GM18870 (cell line): ENCODE results near the gene GRM4.

Source experiments
- ATAC-seq: cut with Tn5 transposase; IDR thresholded peaks from one replicate; pipeline ENCODE4 v1.9.1; 2021; ENCODE audit warnings: moderate library complexity; ENCODE audit not compliant: unreplicated experiment

The GRM4 gene

GRCh38 chr6:34157851-34158250, 12.0 kb upstream of the GRM4 start:
- no peak for ATAC-seq

DNA sequence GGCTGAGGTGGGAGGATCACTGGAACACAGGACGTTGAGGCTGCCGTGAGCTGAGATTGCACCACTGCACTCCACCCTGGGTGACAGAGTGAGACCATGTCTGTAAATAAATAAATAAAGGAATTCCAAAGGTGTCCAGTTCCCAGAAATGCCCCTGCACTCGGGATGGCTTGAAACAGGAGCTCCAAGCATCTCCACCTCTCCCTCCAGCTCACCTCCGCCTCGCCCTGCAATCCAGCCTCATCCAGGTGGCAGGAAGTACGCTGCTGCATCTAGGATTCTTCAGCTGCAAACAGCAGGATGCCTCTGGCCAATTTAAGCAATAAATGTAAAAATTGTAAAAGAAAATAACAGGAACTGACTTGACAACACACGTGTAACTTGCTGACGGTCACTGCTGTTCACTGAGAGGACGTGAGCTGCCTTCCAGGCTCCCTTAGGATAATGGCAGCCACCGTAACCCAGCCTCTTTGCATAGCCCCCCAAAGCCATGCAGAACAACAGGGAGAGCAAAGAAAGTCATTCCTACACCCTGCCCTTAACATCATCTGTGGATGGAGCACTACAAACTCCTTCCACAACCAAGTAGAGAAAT, 11.4 kb upstream of the GRM4 start:
- ATAC-seq = no peak

GRCh38 chr6:34155471-34156300, 9.8 kb upstream of the GRM4 start:
- ATAC-seq = no peak

DNA sequence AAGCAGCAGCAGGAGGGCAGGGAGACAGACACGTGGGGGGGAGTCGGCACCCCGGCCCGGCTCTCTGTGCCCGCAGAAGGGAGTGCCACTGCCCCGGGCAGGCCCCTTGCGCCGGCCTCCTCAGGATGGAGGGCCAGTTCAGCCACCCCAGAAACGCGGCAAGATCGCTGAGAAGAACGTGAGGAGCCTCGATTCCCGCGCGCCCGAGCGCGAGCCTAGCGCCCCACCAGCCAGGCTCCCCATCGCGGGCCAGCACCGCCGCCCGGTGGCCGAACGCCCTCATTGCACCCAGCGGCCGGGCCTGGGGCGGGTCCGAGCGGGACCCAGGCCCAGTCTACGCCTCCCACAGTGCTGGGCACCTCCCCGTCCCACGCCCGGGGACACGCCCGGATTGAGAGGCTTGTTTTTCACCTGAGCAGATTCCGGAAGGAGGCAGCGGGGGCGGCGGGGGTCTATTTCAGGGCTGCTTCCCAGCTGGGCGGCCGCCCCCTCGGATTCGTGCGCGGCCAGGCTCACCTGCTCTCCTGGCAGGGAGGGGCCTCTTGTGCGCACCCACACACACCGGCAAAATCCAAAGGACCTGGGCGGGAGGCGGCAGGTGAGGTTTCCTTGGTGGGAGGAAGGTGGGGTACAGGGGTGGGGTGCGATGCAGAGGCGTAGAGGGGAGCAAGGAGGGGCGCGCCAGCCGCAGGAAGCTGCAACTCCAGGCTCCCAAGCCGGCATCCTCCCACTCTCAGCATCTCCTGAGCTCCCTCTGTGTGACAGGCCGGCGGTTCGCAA, 9.0 kb upstream of the GRM4 start:
- no peak for ATAC-seq

DNA sequence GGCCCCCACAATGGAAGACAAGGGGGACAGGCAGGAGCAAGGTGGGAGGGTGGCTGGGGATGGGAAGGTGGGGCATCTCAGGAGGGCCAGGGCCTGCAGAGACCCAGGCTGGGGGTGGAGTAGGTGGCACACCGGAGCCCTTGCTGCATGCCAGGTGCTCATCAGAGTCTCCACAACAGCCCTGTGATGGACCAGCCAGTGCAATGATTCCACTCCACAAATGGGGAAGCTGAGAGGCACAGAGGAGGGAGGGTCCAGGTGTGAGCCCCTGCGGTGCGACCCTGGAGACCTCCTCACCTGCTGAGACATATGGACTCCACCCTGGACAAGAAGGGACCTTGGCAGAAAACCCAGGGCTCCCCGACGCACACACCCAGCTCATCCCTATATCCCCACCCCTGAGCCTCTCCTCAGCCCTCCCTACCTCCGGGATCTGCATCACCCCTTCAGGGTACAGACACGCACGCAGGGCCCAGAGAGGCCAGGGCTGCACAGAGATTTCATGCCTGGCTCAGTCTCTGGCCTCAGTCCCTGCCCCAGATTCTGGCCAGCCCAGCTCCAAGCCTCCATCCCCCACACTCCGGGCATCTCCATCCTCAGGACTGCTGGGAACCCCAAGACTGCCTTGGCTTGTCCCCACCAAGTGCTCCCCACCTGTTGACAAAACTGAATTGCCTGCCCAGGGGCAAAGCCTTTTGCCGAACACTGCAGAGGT, 7.1 kb upstream of the GRM4 start:
- ATAC-seq = no peak

- no peak for ATAC-seq
Measured at GRCh38 chr6:34152042-34152524, 6.2 kb upstream of the GRM4 start.

- ATAC-seq = no peak
Measured at GRCh38 chr6:34151321-34152041, 5.6 kb upstream of the GRM4 start.

GRCh38 chr6:34150766-34151165, 4.9 kb upstream of the GRM4 start:
- no peak for ATAC-seq

GRCh38 chr6:34149831-34150400, 4.0 kb upstream of the GRM4 start:
- ATAC-seq = no peak

DNA sequence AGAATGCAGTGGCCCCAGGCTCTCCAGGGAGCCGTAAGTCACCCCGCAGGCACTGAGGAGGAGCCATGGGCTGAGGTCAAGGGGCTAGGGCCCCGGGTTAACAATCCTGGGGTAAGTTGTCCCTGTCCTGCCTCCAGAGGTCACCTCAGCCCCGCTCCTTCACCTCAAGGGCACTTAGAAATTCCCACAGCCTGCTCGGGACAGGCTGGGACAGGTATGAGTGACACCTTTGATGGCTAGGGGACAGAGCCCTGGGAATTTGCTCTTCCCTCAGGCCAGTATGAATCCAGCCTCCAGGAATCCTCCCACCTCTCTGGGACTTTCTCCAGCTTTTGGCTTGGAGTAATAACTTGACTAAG, 3.5 kb upstream of the GRM4 start:
- no peak for ATAC-seq

DNA sequence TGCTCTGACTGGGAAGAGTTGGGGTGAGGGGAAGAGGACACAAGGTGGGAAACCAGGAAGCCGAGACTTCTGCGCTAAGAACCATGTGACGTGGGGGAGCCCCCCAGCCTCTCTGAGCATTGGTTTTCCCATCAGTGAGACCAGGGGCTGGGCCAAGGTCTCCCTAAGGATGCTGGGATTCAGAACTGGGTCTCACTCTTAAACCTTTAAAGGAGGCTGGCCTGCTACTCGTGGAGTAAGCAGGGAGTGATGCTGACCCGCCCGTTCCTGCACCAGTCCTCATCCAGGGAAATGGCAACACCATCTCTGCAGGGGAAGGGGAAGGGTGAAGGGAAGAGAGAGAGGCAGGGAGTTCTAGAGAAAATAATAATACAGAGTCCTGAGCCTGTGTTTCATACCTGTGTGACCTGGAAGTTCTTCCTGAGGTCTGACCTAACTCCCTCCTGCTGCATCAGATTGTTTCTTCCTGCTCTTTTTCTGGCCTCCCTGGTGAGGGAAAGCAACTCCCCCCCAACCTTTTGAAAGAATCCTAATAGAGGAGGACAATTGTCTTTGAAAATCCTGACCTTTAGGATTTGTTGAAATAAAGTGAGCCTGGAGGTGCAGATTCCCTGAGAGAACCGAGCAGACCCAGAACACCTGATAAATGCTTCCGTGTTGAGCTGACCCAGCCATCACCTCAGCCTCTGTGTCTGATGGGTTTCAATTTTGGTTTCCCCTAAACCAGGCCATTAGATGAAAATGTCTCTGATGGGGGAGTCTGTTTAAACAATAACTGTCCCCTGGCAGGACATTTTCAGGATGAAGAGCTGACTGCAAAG, 3.0 kb upstream of the GRM4 start:
- ATAC-seq = no peak

- no peak for ATAC-seq
Measured at GRCh38 chr6:34147906-34148630, 2.2 kb upstream of the GRM4 start.

GRCh38 chr6:34146801-34147592, 1.1 kb upstream of the GRM4 start:
- ATAC-seq = no peak

DNA sequence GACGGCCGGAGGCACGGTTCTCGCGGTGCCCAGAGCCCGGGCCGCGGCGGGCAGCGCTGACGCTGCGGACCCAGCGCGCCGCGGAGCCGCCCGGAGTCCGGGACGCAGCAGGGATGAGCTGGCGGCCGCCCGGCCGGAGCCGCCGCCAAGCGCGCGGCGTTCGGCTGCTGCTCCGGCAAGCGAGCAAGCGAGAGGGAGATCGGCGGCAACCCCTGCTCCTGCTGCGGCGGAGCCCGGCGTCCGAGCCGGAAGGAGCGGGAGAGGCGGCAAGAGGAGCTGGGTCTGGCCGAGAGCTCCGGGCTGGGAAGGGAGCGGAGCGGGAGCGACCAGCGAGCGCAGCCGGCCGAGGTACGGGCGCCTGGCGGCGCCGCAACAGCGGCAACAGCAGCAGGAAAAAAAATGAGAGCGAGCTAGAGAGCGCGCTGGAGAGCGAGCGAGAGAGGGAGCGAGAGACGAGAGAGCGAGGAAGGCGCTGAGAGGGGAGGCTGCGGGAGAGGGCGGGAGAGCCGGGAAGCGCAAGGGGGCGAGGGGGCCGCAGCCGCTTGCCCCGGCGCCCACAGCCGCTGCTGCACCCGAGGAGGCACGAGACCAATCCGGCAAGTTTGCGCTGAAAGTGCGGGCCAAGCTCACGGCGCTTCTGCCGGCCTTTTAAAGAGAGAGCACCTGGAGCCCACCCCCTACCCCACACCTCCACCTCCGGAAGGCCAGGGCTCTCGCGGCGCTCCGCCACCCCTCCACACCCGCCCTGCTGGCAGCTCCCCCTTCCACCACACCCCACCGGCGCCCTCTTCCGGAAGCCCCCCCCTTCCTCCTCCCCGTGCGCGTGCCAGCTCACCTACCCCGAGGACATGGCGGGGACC, 496 bp downstream of the GRM4 start:
- no peak for ATAC-seq

DNA sequence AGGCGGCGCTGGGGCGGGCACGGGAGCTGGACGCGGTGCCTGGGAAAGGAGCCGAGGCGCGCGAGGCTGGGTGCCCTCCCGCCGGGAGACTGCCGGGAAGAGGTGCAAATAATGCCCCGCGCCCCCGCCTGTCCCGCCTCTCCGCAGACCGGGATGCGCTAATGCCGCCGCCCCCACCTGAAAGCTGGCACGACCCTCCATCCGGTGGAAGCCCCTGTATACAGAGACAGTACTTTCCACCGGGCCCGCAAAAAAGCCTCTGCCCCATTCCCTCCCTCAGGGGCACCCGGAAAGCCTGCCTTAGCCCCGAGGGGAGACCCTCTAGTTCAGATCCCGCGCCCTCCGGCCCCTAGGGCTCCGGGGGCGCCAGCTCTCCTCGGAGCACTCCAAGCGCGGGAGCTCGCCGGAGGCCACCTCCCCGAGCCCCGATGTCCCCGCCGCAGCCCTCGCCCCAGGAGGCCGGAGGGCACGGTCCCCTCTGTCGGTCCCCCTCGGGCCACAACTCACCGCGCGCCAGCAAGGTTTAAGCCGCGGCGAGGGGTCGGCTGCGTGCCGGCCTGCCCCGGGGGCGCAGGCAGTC, 1.2 kb downstream of the GRM4 start:
- ATAC-seq = no peak

GRCh38 chr6:34143884-34144580, 1.9 kb downstream of the GRM4 start:
- no peak for ATAC-seq
